ENCODE results near the gene CHCHD10.

The CHCHD10 gene

GRCh38 chr22:23769321-23769965 lies 1.7 kb upstream of the CHCHD10 start:
- no peak for DNase-seq

- DNase-seq: no peak
Measured at GRCh38 chr22:23767303-23767672, 484 bp downstream of the CHCHD10 start.

- DNase-seq: no peak
Measured at GRCh38 chr22:23764899-23765881, 2.6 kb downstream of the CHCHD10 start.

- DNase-seq: no peak
Measured at GRCh38 chr22:23763954-23764353, 3.8 kb downstream of the CHCHD10 start.

GRCh38 chr22:23763579-23763945 lies 4.2 kb downstream of the CHCHD10 start:
- no peak for DNase-seq

GRCh38 chr22:23762842-23763578 lies 4.8 kb downstream of the CHCHD10 start, which contains the start of gene C22orf15:
Gene C22orf15, plus strand, starts transcription at chr22:23762990. Its CDS starts 317 bp downstream, at chr22:23763307.
- peak; percentile 78 for DNase-seq

- no peak for DNase-seq
Measured at GRCh38 chr22:23760056-23760455, 7.7 kb downstream of the CHCHD10 start.

GRCh38 chr22:23759566-23759965 lies 8.2 kb downstream of the CHCHD10 start:
- DNase-seq: no peak

- no peak for DNase-seq
Measured at GRCh38 chr22:23756891-23757290, 10.9 kb downstream of the CHCHD10 start.

- DNase-seq: no peak
Measured at GRCh38 chr22:23755711-23756110, 12.1 kb downstream of the CHCHD10 start.

- no peak for DNase-seq
Measured at GRCh38 chr22:23754980-23755636, 12.7 kb downstream of the CHCHD10 start.

- no peak for DNase-seq
Measured at GRCh38 chr22:23754220-23754919, 13.4 kb downstream of the CHCHD10 start, which contains the start of gene VPREB3. Gene VPREB3, minus strand, starts transcription at chr22:23754425. Its CDS starts 62 bp downstream, at chr22:23754363.

- DNase-seq: no peak
Measured at GRCh38 chr22:23753385-23753784, 14.4 kb downstream of the CHCHD10 start.

- no peak for DNase-seq
Measured at GRCh38 chr22:23752750-23753149, 15.0 kb downstream of the CHCHD10 start.

GRCh38 chr22:23752090-23752691 lies 15.6 kb downstream of the CHCHD10 start:
- DNase-seq: no peak

GRCh38 chr22:23751441-23751996 lies 16.3 kb downstream of the CHCHD10 start:
- DNase-seq: peak; percentile 47

- peak; percentile 85 for DNase-seq
Measured at GRCh38 chr22:23750714-23751440, 16.9 kb downstream of the CHCHD10 start, which contains the start of gene ZNF70. Gene ZNF70, minus strand, starts transcription at chr22:23751112. Its CDS starts 5,972 bp downstream, at chr22:23745140.

GRCh38 chr22:23750367-23750713 lies 17.4 kb downstream of the CHCHD10 start:
- no peak for DNase-seq

- DNase-seq: no peak
Measured at GRCh38 chr22:23749841-23750301, 17.9 kb downstream of the CHCHD10 start.

GRCh38 chr22:23745791-23746190 lies 22.0 kb downstream of the CHCHD10 start:
- no peak for DNase-seq
